HFFc6 (cell line): ENCODE measurements around the gene HOXB8. TPM values are rescaled to one million over a fixed set of nuclear protein-coding genes. Genes with fewer than 3 reads are reported as not detected.
A peak's percentile ranks its signal among the peaks of the same experiment; 100 is the strongest.

ENCODE experiments used
- DNase-seq: peaks from one replicate; pipeline ENCODE4 v3.0.0-alpha.2; 2018
- H3K27ac Mint-ChIP-seq: 2 replicates; pipeline ENCODE4 v1.8.0; 2020; ENCODE audit warnings: mild to moderate bottlenecking, mixed read lengths
- H3K27me3 Mint-ChIP-seq: 2 replicates; pipeline ENCODE4 v1.8.0; 2021; ENCODE audit warnings: mild to moderate bottlenecking, moderate library complexity, mixed read lengths; ENCODE audit not compliant: insufficient read depth
- H3K36me3 Mint-ChIP-seq: 2 replicates; pipeline ENCODE4 v1.8.0; 2021; ENCODE audit warnings: low read depth, mixed read lengths
- H3K4me1 Mint-ChIP-seq: 2 replicates; pipeline ENCODE4 v1.8.0; 2020; ENCODE audit warnings: low read depth, mixed read lengths
- H3K4me3 Mint-ChIP-seq: 2 replicates; pipeline ENCODE4 v1.8.0; 2020; ENCODE audit warnings: mild to moderate bottlenecking, moderate library complexity, mixed read lengths
- H3K9me3 Mint-ChIP-seq: 2 replicates; pipeline ENCODE4 v1.8.0; 2020; ENCODE audit warnings: mild to moderate bottlenecking, mixed read lengths
- total RNA-seq, 6 experiments: library from RNA; stranded (reverse); fragmentation: NEBNext Ultra II Directional; extraction: Animal tissue kit (Norgen Biotek cat#: 25700); gene quantifications; 2 replicates in 1 of 6; 3 replicates in 5 of 6; pipeline ENCODE4 v1.2.3, GENCODE V29; 2021
- TF ChIP-seq, protein P1 (sequence below): fragments of 200-600 bp; sonication (generic); IDR thresholded peaks from 2 replicates; pipeline ENCODE4 v1.5.0; 2021; ENCODE audit warnings: antibody characterized with exemption, mild to moderate bottlenecking

Gene HOXB8
- total RNA-seq, 6 experiments from 2014 or later: not detected

DNA sequence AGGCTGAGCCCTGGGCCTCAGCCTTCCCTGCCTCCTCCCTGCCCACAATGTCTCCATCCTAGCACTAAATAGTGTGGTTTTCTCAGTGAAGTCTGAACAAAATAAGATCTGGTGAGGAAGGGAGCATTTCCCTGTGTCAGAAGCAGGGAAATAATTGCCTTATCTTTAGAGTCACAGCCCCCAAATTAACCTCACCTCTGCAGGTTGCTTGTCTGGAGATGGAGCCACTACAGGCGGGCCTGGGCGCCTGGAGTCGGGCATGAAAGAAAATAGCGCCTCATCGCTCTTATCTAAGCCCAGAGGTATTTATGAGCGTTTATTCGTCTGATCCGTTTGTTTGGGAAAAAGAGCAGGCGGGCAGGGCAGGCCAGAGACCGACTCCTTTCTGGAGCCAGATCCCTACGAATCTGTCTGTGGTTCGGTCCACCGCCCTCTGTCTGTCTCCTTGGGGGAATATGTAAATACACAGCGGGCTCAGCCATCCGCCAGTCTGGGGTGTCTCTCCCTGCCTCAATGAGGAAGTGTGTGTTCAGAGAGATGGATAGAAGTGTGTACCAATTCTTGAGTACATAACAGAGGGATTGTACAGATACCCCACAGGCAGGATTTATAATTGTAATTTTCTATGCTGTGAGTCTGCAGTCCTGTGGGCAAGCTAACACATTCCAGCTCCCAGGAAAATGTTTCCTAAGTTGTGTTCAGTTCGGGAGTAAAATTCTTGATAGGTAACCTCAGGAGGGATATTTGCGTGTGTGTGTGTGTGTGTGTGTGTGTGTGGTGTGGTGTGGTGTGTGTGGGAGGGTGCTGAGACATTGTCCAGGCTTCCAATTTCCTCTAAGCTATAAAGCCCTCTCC is 14.6 kb downstream of the HOXB8 start:
- H3K36me3 Mint-ChIP-seq: no peaks in the 10 kb centered on the region
- H3K4me3 Mint-ChIP-seq: no peak overlapping the region
- H3K27ac Mint-ChIP-seq: no peak overlapping the region
- no peak for DNase-seq
- TF ChIP-seq, protein P1, sequence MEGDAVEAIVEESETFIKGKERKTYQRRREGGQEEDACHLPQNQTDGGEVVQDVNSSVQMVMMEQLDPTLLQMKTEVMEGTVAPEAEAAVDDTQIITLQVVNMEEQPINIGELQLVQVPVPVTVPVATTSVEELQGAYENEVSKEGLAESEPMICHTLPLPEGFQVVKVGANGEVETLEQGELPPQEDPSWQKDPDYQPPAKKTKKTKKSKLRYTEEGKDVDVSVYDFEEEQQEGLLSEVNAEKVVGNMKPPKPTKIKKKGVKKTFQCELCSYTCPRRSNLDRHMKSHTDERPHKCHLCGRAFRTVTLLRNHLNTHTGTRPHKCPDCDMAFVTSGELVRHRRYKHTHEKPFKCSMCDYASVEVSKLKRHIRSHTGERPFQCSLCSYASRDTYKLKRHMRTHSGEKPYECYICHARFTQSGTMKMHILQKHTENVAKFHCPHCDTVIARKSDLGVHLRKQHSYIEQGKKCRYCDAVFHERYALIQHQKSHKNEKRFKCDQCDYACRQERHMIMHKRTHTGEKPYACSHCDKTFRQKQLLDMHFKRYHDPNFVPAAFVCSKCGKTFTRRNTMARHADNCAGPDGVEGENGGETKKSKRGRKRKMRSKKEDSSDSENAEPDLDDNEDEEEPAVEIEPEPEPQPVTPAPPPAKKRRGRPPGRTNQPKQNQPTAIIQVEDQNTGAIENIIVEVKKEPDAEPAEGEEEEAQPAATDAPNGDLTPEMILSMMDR: no peak
- no peaks in the 10 kb centered on the region for H3K9me3 Mint-ChIP-seq
- peaks cover 22% of the 10 kb centered on the region; the same call in 1 of the 2 replicates for H3K4me1 Mint-ChIP-seq
- H3K27me3 Mint-ChIP-seq: peaks cover 95% of the 10 kb centered on the region

DNA sequence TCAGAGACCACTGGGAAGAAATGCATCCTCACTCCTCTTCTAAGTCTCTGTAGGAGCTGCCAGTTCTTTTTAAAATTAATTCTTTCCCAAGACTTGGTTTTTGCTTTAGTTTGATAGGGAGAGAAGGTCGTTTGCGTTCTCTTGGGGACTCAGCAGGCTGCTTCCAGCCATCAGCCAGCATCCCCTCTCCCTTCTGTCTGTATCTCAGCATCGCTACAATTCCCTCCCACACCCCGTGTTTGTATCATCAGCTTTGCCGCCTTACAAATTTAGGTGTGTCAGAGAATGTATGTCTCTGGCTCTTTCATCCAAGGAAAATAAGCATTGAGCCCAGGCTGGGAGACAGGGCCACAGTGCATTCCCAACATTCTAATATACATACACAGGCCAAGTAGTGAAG is 15.7 kb downstream of the HOXB8 start:
- H3K4me3 Mint-ChIP-seq: no peak overlapping the region
- DNase-seq: no peak
- no peaks in the 10 kb centered on the region for H3K36me3 Mint-ChIP-seq
- TF ChIP-seq, protein P1: no peak
- peaks cover 97% of the 10 kb centered on the region for H3K27me3 Mint-ChIP-seq
- no peak overlapping the region for H3K27ac Mint-ChIP-seq
- H3K4me1 Mint-ChIP-seq: peaks cover 20% of the 10 kb centered on the region
- H3K9me3 Mint-ChIP-seq: no peaks in the 10 kb centered on the region

DNA sequence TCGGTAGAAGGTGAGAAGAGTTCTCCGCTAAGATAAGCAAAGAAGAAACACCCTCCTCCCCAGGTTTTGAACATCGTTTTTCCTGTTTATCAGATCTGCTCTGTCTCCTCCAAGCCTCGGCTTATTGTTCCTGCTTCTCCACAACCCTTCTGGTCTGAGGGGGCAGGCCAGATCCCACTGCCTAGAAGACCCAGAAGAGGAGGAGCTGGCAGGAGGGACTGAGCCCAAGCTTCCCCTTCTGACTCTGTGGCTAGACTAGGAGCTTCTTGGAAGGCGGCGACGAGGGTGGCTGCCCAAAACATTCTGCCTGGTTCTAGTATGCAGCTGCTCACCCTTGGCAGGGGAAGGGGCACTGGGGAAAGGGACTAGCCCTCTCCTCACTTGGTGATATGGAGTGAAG is 16.4 kb downstream of the HOXB8 start:
- no peak overlapping the region for H3K27ac Mint-ChIP-seq
- no peaks in the 10 kb centered on the region for H3K36me3 Mint-ChIP-seq
- TF ChIP-seq, protein P1: no peak

DNA sequence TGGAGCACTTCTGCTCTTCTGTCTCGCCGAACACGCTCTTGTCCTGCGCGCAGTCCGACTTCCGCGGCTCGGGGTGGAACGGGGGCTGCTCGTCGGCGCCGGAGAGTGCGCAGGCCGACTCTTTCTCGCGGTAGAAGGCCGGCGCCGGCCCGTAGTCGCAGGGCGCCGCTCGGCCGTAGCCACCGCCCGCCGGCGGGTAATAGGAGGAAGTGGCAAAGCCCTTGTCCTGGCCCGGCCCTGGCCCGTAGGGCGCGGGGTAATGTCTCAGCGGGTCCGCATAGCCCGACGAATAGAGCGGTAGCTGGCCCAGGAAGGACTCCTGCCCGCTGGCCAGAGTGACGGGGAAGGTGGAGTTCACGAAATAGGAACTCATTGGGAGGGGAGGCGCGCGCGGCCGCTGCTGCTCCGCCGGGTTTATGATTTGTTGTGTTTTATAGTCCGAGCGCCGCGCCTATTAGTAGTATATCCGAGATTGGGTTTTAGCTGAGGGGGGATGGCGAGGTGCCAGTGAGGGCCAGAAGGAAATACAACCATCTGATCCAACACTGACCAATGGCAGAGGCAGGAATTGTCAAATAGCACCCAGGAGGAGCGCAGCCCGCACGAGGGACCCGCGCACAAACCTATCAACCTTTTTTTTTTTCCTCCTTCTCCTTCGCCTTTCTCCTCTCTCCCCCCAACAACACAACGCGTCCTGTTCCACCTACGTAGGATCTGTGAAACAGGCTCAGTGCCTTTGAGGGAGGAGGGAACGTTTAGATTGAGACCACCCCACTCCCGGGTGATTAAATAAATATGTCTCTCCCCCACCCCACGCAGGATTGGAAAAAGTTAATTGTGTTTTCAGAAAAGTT is 17.1 kb downstream of the HOXB8 start:
- Mint-ChIP-seq H3K4me3 (peak overlapping the region; percentile 68; the same call in 1 of the 2 replicates), H3K36me3 (no peaks in the 10 kb centered on the region), H3K27me3 (peaks cover 93% of the 10 kb centered on the region), H3K27ac (no peak overlapping the region), H3K4me1 (peaks cover 29% of the 10 kb centered on the region), H3K9me3 (no peaks in the 10 kb centered on the region)
- DNase-seq: no peak
- TF ChIP-seq, protein P1: no peak

More for the DNA sequence above, 16.4 kb downstream of the HOXB8 start:
- Mint-ChIP-seq H3K27me3 (peaks cover 97% of the 10 kb centered on the region), H3K9me3 (no peaks in the 10 kb centered on the region), H3K4me3 (no peak overlapping the region), H3K4me1 (peaks cover 24% of the 10 kb centered on the region)
- DNase-seq: no peak

DNA sequence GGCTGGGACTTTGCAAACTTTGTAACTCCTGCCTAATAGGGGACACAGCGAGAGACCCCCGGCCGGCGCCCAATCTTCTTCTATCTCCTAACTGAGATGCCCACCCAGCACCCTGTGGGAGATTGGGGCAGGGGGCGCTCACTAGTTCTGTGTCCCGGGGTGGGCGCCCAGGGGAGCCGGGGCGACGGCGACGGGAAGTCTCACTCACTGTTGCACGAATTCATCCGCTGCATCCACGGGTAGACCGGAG is 17.6 kb downstream of the HOXB8 start:
- TF ChIP-seq, protein P1: no peak
- Mint-ChIP-seq H3K4me1 (peaks cover 29% of the 10 kb centered on the region), H3K4me3 (peak overlapping the region; percentile 68; the same call in 1 of the 2 replicates)

More for the DNA sequence above, 17.6 kb downstream of the HOXB8 start:
- H3K36me3 Mint-ChIP-seq: no peaks in the 10 kb centered on the region
- no peak for DNase-seq
- H3K27ac Mint-ChIP-seq: no peak overlapping the region
- H3K9me3 Mint-ChIP-seq: no peaks in the 10 kb centered on the region
- peaks cover 92% of the 10 kb centered on the region for H3K27me3 Mint-ChIP-seq
